Endothelial cell of umbilical vein (primary cell): ENCODE results near the gene SCO2.

Source experiments
- CTCF ChIP-seq, 2 donors: IDR thresholded peaks; 1 replicate in 1 of 2; 2 replicates in 1 of 2; pipeline ENCODE4 v1.5.1; 2011; ENCODE audit warnings: low read length in 2 of 2, mild to moderate bottlenecking in 2 of 2, moderate library complexity in 2 of 2, control low read depth in 1 of 2, inconsistent platforms in 1 of 2, low read depth in 1 of 2; ENCODE audit not compliant: insufficient read depth in 1 of 2; ENCODE audit errors: extremely low read depth in 1 of 2
- EZH2 ChIP-seq: IDR thresholded peaks from 2 replicates; pipeline ENCODE4 v1.6.1; 2012; ENCODE audit warnings: borderline replicate concordance, low read depth, mild to moderate bottlenecking, moderate library complexity, low read length, inconsistent platforms; ENCODE audit not compliant: severe bottlenecking
- POLR2A ChIP-seq: IDR thresholded peaks from 2 replicates; pipeline ENCODE4 v1.6.1; 2012; ENCODE audit warnings: low read depth, mild to moderate bottlenecking, control low read depth, low read length
- POLR2AphosphoS5 ChIP-seq: IDR thresholded peaks from 2 replicates; pipeline ENCODE4 v1.6.1; 2012; ENCODE audit warnings: low read depth, mild to moderate bottlenecking, control low read depth, low read length, moderate library complexity; ENCODE audit not compliant: insufficient read depth

DNA sequence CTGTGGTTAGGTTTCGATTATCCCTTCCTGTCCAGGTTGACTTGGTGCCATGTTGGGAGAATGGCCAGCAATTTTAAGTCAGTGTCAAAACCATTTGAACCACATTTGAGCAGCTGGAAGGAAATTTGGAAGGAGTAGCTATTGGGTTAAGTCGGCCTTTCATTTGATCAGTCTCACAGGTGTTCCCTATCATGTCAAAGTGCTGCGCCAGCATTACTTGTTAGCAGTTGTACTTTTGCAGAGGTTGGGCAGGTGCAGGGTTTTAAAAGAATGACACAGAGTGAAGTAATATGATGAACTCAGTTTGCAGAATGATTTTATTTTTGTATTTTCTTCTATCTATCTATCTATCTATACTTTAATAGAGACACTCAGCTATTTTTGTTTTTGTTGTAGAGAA lies 10.8 kb upstream of the SCO2 start:
- TF ChIP-seq CTCF (IDR thresholded peaks at IDR 0.05; ENCODE audit: extremely low read depth in 1 of 2, insufficient read depth in 1 of 2, low read depth in 1 of 2, low read length in 2 of 2) (no peak), POLR2A (no peak), POLR2AphosphoS5 (no peak), EZH2 (no peak)
